Astrocyte of the spinal cord (primary cell): ENCODE results near the gene SBK3.

Experiments used
- DNase-seq: peaks from one replicate; pipeline ENCODE4 v3.0.0; 2011; ENCODE audit warnings: low read depth, low spot score
- H3K4me3 ChIP-seq: 2 replicates; pipeline ENCODE4 v1.5.1; 2011; ENCODE audit warnings: low read depth, mild to moderate bottlenecking, low read length, moderate library complexity
- in situ Hi-C: cut with HindIII; loops from 2 replicates; pipeline ENCODE4 v1.10.0; 2017; ENCODE audit warnings: low sequenced_read_pairs
- TF ChIP-seq, protein P1 (sequence below): IDR thresholded peaks from 2 replicates; pipeline ENCODE4 v1.5.1; 2012; ENCODE audit warnings: low read depth, mild to moderate bottlenecking, low read length, inconsistent platforms

The SBK3 gene

GRCh38 chr19:55541091-55541490, 4.3 kb downstream of the SBK3 start:
- TF ChIP-seq, protein P1, sequence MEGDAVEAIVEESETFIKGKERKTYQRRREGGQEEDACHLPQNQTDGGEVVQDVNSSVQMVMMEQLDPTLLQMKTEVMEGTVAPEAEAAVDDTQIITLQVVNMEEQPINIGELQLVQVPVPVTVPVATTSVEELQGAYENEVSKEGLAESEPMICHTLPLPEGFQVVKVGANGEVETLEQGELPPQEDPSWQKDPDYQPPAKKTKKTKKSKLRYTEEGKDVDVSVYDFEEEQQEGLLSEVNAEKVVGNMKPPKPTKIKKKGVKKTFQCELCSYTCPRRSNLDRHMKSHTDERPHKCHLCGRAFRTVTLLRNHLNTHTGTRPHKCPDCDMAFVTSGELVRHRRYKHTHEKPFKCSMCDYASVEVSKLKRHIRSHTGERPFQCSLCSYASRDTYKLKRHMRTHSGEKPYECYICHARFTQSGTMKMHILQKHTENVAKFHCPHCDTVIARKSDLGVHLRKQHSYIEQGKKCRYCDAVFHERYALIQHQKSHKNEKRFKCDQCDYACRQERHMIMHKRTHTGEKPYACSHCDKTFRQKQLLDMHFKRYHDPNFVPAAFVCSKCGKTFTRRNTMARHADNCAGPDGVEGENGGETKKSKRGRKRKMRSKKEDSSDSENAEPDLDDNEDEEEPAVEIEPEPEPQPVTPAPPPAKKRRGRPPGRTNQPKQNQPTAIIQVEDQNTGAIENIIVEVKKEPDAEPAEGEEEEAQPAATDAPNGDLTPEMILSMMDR, result no peak
- in situ Hi-C loops, result no loop called here
- DNase-seq, result no peak
- H3K4me3 ChIP-seq, result no peak overlapping the region

DNA sequence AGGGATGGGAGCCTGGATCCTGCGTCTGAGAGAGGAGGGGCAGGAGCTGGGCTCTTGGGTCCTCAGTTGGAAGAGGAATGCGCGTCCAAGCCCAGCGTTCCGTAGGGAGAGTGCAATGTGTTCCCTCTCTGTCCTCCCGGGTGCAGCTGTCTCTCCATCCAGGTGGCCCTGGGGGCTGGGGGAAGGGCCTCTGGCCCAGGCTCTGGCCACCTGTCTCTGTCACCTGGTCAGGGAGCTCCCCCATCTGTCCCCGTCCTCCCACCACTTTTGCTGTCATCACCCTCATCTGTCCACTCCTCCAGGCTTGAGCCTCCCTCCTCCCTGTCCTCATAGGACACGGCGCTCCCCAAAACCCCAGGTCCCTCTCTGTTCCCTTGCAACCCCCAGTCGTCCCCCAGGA, 4.7 kb downstream of the SBK3 start:
- H3K4me3 ChIP-seq, result no peak overlapping the region
- in situ Hi-C loops, result no loop called here
- no peak for DNase-seq
- TF ChIP-seq, protein P1, result no peak

DNA sequence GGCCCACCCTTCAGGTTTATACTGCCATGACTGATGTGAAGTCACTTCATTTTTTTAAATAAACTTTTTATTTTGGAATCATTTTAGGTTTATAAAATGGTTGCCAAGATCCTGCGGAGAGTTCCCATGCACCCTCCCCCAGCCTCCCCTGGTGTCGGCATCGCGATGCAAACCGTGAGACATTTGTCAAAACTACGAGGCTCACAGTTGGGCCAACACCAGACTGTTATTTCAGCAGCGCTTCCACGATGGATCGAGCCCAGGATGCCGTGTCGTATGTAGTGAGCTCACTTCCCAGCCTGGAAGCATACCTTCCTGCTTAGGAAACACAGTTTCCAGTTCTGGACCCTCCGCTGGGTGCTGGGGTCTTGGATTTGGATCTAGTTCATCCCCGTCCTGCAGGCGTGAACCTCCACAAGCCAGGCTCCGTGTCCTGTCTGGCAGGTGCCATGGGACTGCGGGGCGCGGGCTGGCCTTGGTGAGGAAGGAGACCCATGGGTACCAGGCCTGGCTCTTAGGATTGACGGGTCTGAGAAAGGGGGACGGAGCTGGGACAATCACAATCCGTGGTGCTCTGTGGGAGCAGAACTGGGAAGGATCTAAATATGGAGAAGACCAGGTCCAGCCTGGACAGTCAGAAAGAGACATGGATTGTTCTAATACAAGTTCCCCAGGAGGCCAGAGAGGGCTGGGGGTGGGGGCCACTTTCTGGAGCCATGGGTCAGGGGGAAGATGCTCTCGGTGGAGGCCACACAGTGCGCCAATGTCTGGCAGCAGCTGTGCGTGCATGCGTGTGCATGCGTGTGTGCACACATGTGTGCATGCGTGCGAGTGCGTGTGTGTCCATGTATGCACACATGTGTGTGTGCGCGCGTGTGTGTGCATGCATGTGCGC, 6.0 kb downstream of the SBK3 start:
- TF ChIP-seq, protein P1, result no peak
- in situ Hi-C loops, result no loop called here
- DNase-seq, result no peak
- no peak overlapping the region for H3K4me3 ChIP-seq

GRCh38 chr19:55538132-55538531, 7.2 kb downstream of the SBK3 start:
- in situ Hi-C loops, result no loop called here
- no peak for DNase-seq
- no peak overlapping the region for H3K4me3 ChIP-seq
- TF ChIP-seq, protein P1, result no peak

- in situ Hi-C loops, result no loop called here
- DNase-seq, result no peak
- H3K4me3 ChIP-seq, result no peak overlapping the region
- TF ChIP-seq, protein P1, result no peak
Observed at GRCh38 chr19:55537741-55538111, 7.6 kb downstream of the SBK3 start.

GRCh38 chr19:55536951-55537740, 8.2 kb downstream of the SBK3 start, which contains the start of gene SBK2:
TSS of gene SBK2 (minus strand) at chr19:55537133. CDS start at chr19:55536294, 839 bp downstream.
- in situ Hi-C loops, result no loop called here
- DNase-seq, result no peak
- no peak within 1 kb of the TSS for H3K4me3 ChIP-seq
- TF ChIP-seq, protein P1, result peak; percentile 18
